Gastrocnemius medialis (tissue), 4 donors: ENCODE measurements around the gene RNF112. TPM values are rescaled to one million over a fixed set of nuclear protein-coding genes. Genes with fewer than 3 reads are reported as not detected.

Source experiments
- total RNA-seq, 4 donors: library from RNA; depleted of rRNA; stranded (reverse); fragments of >200 nt; gene quantifications; one replicate each; pipeline versions ENCODE4 v1.1.0 to v1.2.3, GENCODE V29; 2016

RNF112 gene
- total RNA-seq, 4 donors from 2014 or later, result 0.51 to 0.98 (median 0.57) TPM

Other genes with a start within 250 kb of the RNF112 start
- gene EPN2, start 173.9 kb upstream of the RNF112 start, total RNA-seq, result 10 to 100 TPM; 18.9 to 31.8 (median 26.2) TPM
- gene B9D1, start 48.5 kb upstream of the RNF112 start, total RNA-seq, result 10 to 100 TPM in 3 of 4 donors, 1 to 10 TPM in 1; 6.5 to 16.4 (median 14.5) TPM
- gene MAPK7, start 32.7 kb upstream of the RNF112 start, total RNA-seq, result 10 to 100 TPM in 2 of 4 donors, 1 to 10 TPM in 2; 7.3 to 12.5 (median 10.4) TPM
- 10 to 100 TPM; 11.0 to 22.7 (median 14.8) TPM for gene MFAP4, start 24.0 kb upstream of the RNF112 start, total RNA-seq
- 100 to 1,000 TPM in 3 of 4 donors, 10 to 100 TPM in 1; 34.2 to 257 (median 133) TPM for gene SLC47A1, start 122.6 kb downstream of the RNF112 start, total RNA-seq
- 100 to 1,000 TPM in 2 of 4 donors, 10 to 100 TPM in 2; 87.6 to 117 (median 98.2) TPM for gene ALDH3A2, start 237.5 kb downstream of the RNF112 start, total RNA-seq